Keratinocyte (primary cell): ENCODE data around the gene GOLGA2. TPM values are rescaled to one million over a fixed set of nuclear protein-coding genes. Genes with fewer than 3 reads are reported as not detected.

Source experiments
- DNase-seq: peaks from one replicate; pipeline ENCODE4 v3.0.0-alpha.2; 2011; ENCODE audit warnings: low read depth, missing footprints, low spot score
- FAIRE-seq: peaks from 2 replicates; lab custom pipeline; 2011; peaks lifted over from hg19 to GRCh38; lab: Jason Lieb, UNC
- H2AFZ ChIP-seq: 2 replicates; pipeline ENCODE4 v1.6.0; 2012; ENCODE audit warnings: low read length, control low read depth, inconsistent platforms; ENCODE audit not compliant: control insufficient read depth
- H3K27ac ChIP-seq: 2 replicates; pipeline ENCODE4 v1.5.1; 2011; ENCODE audit warnings: low read length; ENCODE audit not compliant: control insufficient read depth, insufficient read depth
- H3K27me3 ChIP-seq: 3 replicates; pipeline ENCODE4 v1.6.0; 2011; ENCODE audit warnings: low read length; ENCODE audit not compliant: control insufficient read depth, insufficient read depth; ENCODE audit errors: extremely low read depth
- H3K36me3 ChIP-seq, 2 experiments: 2 replicates in 1 of 2; 3 replicates in 1 of 2; pipeline ENCODE4 v1.5.1; 2011; ENCODE audit warnings: low read length in 2 of 2, mild to moderate bottlenecking in 1 of 2; ENCODE audit not compliant: control insufficient read depth in 2 of 2, insufficient read depth in 2 of 2; ENCODE audit errors: extremely low read depth in 1 of 2
- H3K4me1 ChIP-seq: 3 replicates; pipeline ENCODE4 v1.5.1; 2011; ENCODE audit warnings: low read length; ENCODE audit not compliant: control insufficient read depth, insufficient read depth; ENCODE audit errors: extremely low read depth
- H3K4me2 ChIP-seq: 3 replicates; pipeline ENCODE4 v1.6.0; 2011; ENCODE audit warnings: low read depth, low read length; ENCODE audit not compliant: control insufficient read depth, insufficient read depth; ENCODE audit errors: extremely low read depth
- H3K4me3 ChIP-seq, 3 experiments: fragments of 200-600 bp in 1 of 3; sonication (generic) in 1 of 3; 2 replicates in 2 of 3; 3 replicates in 1 of 3; pipeline ENCODE4 v1.5.1; 2011 to 2016; ENCODE audit warnings: low read length in 3 of 3, mild to moderate bottlenecking in 3 of 3, control low read depth in 2 of 3, inconsistent platforms in 1 of 3, low read depth in 1 of 3, mixed read lengths in 1 of 3, mixed run types in 1 of 3, moderate library complexity in 1 of 3; ENCODE audit not compliant: control insufficient read depth in 2 of 3, insufficient read depth in 2 of 3; ENCODE audit errors: extremely low read depth in 1 of 3
- H3K79me2 ChIP-seq: 2 replicates; pipeline ENCODE4 v1.6.0; 2012; ENCODE audit warnings: low read length; ENCODE audit not compliant: control insufficient read depth, insufficient read depth
- H3K9ac ChIP-seq: 3 replicates; pipeline ENCODE4 v1.6.0; 2011; ENCODE audit warnings: low read length; ENCODE audit not compliant: control insufficient read depth, insufficient read depth; ENCODE audit errors: extremely low read depth
- H3K9me1 ChIP-seq: 3 replicates; pipeline ENCODE4 v1.6.0; 2011; ENCODE audit warnings: low read length; ENCODE audit not compliant: control insufficient read depth, insufficient read depth; ENCODE audit errors: extremely low read depth
- H3K9me3 ChIP-seq: 2 replicates; pipeline ENCODE4 v1.5.1; 2012; ENCODE audit warnings: low read depth, low read length; ENCODE audit not compliant: control insufficient read depth
- H4K20me1 ChIP-seq: 3 replicates; pipeline ENCODE4 v1.6.0; 2011; ENCODE audit warnings: low read length; ENCODE audit not compliant: control insufficient read depth, insufficient read depth; ENCODE audit errors: extremely low read depth
- EZH2 ChIP-seq: IDR thresholded peaks from one replicate; pipeline ENCODE4 v1.6.1; 2012; ENCODE audit warnings: inconsistent platforms, mild to moderate bottlenecking, low read length, moderate library complexity
- dilution Hi-C: fragments of 300-500 bp; cut with MboI; formaldehyde crosslinking; loops from one replicate; pipeline ENCODE4 v1.7.0; 2020; ENCODE audit warnings: low sequenced_read_pairs; ENCODE audit not compliant: extremely low pct_ligation_motif_present
- polyA plus RNA-seq, 5 experiments: library from polyadenylated mRNA; depleted of rRNA in 3 of 5; stranded (reverse) in 3 of 5; stranded (forward) in 1 of 5; unstranded in 1 of 5; fragments of >200 nt; gene quantifications; 1 replicate in 1 of 5; 2 replicates in 3 of 5; 3 replicates in 1 of 5; pipeline versions ENCODE4 v1.2.1 to v1.2.3, GENCODE V29; 2011 to 2012; ENCODE audit warnings: missing spikeins in 2 of 5, low read depth in 1 of 5, low replicate concordance in 1 of 5
- TF ChIP-seq, protein P1 (sequence below), 3 experiments: IDR thresholded peaks in 1 of 3; conservative IDR thresholded peaks in 1 of 3; optimal IDR thresholded peaks in 1 of 3; 2 replicates in 2 of 3; 3 replicates in 1 of 3; pipeline versions ENCODE3 to v1.5.1; 2011; ENCODE audit warnings: low read length in 3 of 3, mild to moderate bottlenecking in 3 of 3, moderate library complexity in 2 of 3, control low read depth in 1 of 3, inconsistent platforms in 1 of 3; ENCODE audit not compliant: insufficient read depth in 2 of 3; ENCODE audit errors: extremely low read depth in 1 of 3

GOLGA2 gene
- polyA plus RNA-seq, 1 donor (not counting 4 experiments of a cell fraction or from before 2014, with no cell fraction given), result 41.6 TPM

DNA sequence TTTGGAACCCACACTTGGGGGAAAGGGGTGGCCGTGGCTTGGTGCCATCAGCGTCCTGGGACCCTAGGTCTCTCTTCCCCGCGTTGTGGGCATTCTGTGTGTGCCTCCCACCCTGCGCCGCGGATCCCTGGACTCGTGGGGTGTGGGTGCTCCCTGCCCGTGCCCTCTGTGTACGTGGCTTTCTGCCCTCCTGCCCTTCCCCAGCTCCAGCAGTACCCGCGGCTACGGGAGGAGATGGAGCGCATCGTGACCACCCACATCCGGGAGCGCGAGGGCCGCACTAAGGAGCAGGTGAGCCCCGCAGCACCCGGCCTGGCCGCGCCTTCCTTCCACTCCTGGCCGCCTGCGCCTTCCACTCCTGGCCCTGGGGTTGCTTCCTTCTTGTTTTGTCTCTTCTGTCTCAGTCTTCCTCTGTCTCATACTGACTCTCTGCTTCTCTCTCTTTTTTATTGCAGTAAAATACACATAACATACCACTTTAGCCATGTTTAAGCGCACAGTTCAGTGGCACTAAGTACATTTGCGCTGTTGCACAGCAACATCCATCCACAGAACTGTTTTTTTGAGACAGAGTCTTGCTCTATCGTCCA, 41.9 kb downstream of the GOLGA2 start:
- Histone ChIP-seq H3K36me3 (no peaks in the 10 kb centered on the region), H3K9ac (no peak overlapping the region), H3K9me1 (no peaks in the 10 kb centered on the region), H3K4me3 (no peak overlapping the region), H2AFZ (no peak overlapping the region), H3K27ac (no peak overlapping the region), H3K27me3 (peaks cover 3% of the 10 kb centered on the region), H4K20me1 (no peaks in the 10 kb centered on the region), H3K4me2 (no peak overlapping the region), H3K79me2 (no peaks in the 10 kb centered on the region), H3K4me1 (no peaks in the 10 kb centered on the region), H3K9me3 (no peaks in the 10 kb centered on the region)
- dilution Hi-C loops, result no loop called here
- no peak for DNase-seq
- no peak for FAIRE-seq
- TF ChIP-seq, protein P1, sequence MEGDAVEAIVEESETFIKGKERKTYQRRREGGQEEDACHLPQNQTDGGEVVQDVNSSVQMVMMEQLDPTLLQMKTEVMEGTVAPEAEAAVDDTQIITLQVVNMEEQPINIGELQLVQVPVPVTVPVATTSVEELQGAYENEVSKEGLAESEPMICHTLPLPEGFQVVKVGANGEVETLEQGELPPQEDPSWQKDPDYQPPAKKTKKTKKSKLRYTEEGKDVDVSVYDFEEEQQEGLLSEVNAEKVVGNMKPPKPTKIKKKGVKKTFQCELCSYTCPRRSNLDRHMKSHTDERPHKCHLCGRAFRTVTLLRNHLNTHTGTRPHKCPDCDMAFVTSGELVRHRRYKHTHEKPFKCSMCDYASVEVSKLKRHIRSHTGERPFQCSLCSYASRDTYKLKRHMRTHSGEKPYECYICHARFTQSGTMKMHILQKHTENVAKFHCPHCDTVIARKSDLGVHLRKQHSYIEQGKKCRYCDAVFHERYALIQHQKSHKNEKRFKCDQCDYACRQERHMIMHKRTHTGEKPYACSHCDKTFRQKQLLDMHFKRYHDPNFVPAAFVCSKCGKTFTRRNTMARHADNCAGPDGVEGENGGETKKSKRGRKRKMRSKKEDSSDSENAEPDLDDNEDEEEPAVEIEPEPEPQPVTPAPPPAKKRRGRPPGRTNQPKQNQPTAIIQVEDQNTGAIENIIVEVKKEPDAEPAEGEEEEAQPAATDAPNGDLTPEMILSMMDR (optimal IDR thresholded peaks at IDR 0.05 in 1 of 3, IDR thresholded peaks at IDR 0.05 in 1 of 3, conservative IDR thresholded peaks at IDR 0.05 in 1 of 3; ENCODE audit: extremely low read depth in 1 of 3, insufficient read depth in 2 of 3, low read length in 3 of 3), result no peak
- TF ChIP-seq EZH2, result no peak

DNA sequence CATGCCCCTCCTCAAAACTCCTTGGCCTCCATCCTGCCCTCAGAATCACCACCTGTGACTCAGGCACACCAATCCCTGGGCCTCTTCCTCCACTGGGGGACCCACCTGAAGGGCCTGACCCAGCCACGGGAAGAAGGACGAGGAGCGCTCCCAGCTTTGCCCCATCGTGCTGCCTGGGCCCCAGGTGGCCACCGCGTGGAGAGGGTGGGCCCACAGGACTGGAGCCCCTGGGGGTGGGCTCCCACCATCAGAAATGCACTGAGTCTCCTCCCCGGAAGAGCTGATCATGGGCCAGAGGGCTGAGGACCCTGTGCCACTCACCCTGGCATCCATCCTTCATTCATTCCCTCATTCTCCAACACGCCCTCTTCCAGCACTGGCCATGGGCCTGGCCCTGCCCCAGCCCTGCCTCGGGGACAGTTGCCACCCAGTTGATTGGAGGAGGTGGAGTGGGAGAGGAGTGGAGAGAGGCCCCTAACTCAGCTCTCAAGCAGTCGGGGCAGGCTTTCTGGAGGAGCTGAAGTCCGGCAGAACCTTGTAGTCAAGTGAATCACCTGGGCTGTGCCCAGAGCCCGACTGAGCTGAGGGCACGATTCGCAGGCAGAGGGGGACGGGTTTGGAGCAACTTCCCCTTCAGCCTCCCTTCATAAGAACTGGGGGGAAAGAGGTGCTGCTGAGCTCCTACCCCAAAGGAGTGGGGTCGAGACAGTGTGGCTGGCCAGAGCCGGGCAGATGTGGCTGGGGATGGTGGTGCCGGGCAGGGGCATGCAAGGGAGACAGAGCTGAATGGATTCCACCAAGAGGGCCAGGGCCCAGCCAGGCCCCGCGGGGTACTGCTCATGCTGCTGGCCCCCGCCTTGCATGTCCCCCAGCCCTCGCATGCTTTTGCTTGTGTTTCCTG, 43.0 kb downstream of the GOLGA2 start:
- no peak overlapping the region for H3K27ac ChIP-seq
- no peak overlapping the region for H3K9ac ChIP-seq
- H3K9me3 ChIP-seq, result no peaks in the 10 kb centered on the region
- H3K36me3 ChIP-seq, result no peaks in the 10 kb centered on the region
- no peaks in the 10 kb centered on the region for H3K79me2 ChIP-seq
- no peak overlapping the region for H2AFZ ChIP-seq
- no peak for DNase-seq
- H4K20me1 ChIP-seq, result no peaks in the 10 kb centered on the region
- dilution Hi-C loops, result no loop called here
- FAIRE-seq, result no peak
- H3K9me1 ChIP-seq, result no peaks in the 10 kb centered on the region
- no peaks in the 10 kb centered on the region for H3K4me1 ChIP-seq
- TF ChIP-seq EZH2, result no peak
- TF ChIP-seq, protein P1 (optimal IDR thresholded peaks at IDR 0.05 in 1 of 3, IDR thresholded peaks at IDR 0.05 in 1 of 3, conservative IDR thresholded peaks at IDR 0.05 in 1 of 3; ENCODE audit: extremely low read depth in 1 of 3, insufficient read depth in 2 of 3, low read length in 3 of 3), result no peak
- no peak overlapping the region for H3K4me2 ChIP-seq
- H3K27me3 ChIP-seq, result peaks cover 3% of the 10 kb centered on the region
- no peak overlapping the region for H3K4me3 ChIP-seq
